Stomach smooth muscle (tissue), 2 donors: ENCODE data around the gene HOXC12.

Experiments
- H3K27ac ChIP-seq: one replicate; pipeline ENCODE4 v1.7.0; 2013; ENCODE audit warnings: mild to moderate bottlenecking, low read length, inconsistent platforms
- H3K27me3 ChIP-seq, 2 donors: one replicate each; pipeline ENCODE4 v1.7.0; 2013; ENCODE audit warnings: low read length in 2 of 2; ENCODE audit not compliant: insufficient read depth in 2 of 2, control insufficient read depth in 1 of 2
- H3K36me3 ChIP-seq, 2 donors: one replicate each; pipeline ENCODE4 v1.7.0; 2013; ENCODE audit warnings: low read length in 2 of 2; ENCODE audit not compliant: control insufficient read depth in 2 of 2, insufficient read depth in 2 of 2
- H3K4me1 ChIP-seq: one replicate; pipeline ENCODE4 v1.7.0; 2013; ENCODE audit warnings: low read length; ENCODE audit not compliant: control insufficient read depth, insufficient read depth
- H3K4me3 ChIP-seq, 2 donors: one replicate each; pipeline ENCODE4 v1.7.0; 2013; ENCODE audit warnings: low read length in 2 of 2
- H3K9ac ChIP-seq, 2 donors: one replicate each; pipeline ENCODE4 v1.7.0; 2013; ENCODE audit warnings: low read length in 2 of 2, mild to moderate bottlenecking in 1 of 2
- H3K9me3 ChIP-seq, 2 donors: one replicate each; pipeline ENCODE4 v1.7.0; 2013; ENCODE audit warnings: low read length in 2 of 2; ENCODE audit not compliant: control insufficient read depth in 2 of 2
- donor health status: healthy.
- donor health status: Pancreatic carcinoma.

The HOXC12 gene

DNA sequence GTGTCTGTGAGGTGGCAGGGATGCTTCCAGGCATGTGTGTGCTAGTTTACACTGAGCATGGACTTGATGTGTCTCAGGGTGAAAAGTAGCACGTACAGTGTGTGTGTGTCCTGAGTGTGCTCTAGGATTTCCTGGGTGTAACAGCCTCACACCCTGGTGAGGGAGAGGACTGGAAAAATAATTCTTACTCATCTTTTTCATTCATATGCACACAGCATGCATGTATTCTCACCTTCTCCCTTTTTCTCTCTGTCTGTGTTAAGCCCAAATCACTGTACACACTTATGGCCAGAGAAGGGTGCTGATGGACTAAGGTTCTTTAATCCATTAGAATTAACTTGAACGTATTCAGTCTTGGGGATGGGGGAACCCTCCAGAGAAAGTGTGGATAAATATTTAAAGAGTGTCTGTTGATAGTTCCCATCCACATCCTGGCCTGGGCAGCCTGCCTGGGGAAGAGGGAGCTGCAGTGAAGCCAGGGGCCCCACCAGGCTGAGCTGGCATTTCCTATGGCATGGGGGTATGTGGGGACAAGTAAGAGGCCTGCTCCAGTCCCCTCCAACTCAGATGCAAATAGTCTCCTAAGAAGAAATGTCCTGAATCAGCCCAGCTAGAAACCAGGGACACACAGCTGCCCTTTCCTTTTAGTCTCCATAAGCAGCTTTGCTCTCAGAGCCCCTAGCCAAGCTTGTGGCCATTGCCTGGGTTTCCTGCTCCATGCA lies 53.0 kb downstream of the HOXC12 start:
- Histone ChIP-seq H3K27me3 (peaks cover 81 to 91% of the 10 kb centered on the region in 2 donors), H3K9ac (no peak overlapping the region), H3K36me3 (no peaks in the 10 kb centered on the region), H3K4me1 (peaks cover 13% of the 10 kb centered on the region), H3K27ac (no peak overlapping the region), H3K9me3 (no peaks in the 10 kb centered on the region), H3K4me3 (no peak overlapping the region)

DNA sequence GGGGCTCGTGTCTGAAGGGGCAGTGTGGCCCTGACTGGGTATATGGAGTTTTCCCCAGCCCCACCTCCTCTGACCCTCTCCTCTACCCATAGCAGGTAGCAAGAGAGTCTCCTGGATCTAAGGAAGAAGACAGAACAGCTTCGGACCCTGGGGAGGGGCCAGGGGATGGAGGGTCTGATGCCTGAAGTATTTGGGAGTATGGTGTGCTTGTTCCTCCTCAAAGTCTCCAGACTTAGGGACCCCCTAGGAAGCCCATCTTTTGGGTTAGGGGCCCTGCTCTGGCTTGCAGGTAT lies 53.5 kb downstream of the HOXC12 start:
- H3K27ac ChIP-seq, result no peak overlapping the region
- peaks cover 83 to 93% of the 10 kb centered on the region in 2 donors for H3K27me3 ChIP-seq
- no peaks in the 10 kb centered on the region for H3K9me3 ChIP-seq
- no peak overlapping the region for H3K4me3 ChIP-seq
- H3K36me3 ChIP-seq, result no peaks in the 10 kb centered on the region
- peaks cover 13% of the 10 kb centered on the region for H3K4me1 ChIP-seq
- H3K9ac ChIP-seq, result no peak overlapping the region
